Lung (tissue), 12 donors: ENCODE data around the gene FZR1. TPM values are rescaled to one million over a fixed set of nuclear protein-coding genes. Genes with fewer than 3 reads are reported as not detected.

Source experiments
- ATAC-seq: fragments of 200-7000 bp; cut with Tn5 transposase; one replicate; pipeline ENCODE4 v1.9.1; 2020; ENCODE audit warnings: moderate number of reproducible peaks; ENCODE audit not compliant: insufficient read depth, low FRiP score
- DNase-seq, 3 donors: peaks; one replicate each; pipeline ENCODE4 v3.0.0-alpha.2; 2013 to 2017
- H3K27ac ChIP-seq, 2 donors: one replicate each; pipeline ENCODE4 v1.5.1; 2013; ENCODE audit warnings: mild to moderate bottlenecking in 2 of 2, moderate library complexity in 2 of 2, control low read depth in 1 of 2, inconsistent platforms in 1 of 2, low read depth in 1 of 2, low read length in 1 of 2
- H3K27me3 ChIP-seq, 3 donors: one replicate each; pipeline ENCODE4 v1.5.1; 2013; ENCODE audit warnings: low read length in 2 of 3; ENCODE audit not compliant: control insufficient read depth in 3 of 3, insufficient read depth in 3 of 3
- H3K36me3 ChIP-seq, 4 donors: one replicate each; pipeline ENCODE4 v1.5.1; 2013; ENCODE audit warnings: low read length in 4 of 4, mild to moderate bottlenecking in 1 of 4, moderate library complexity in 1 of 4; ENCODE audit not compliant: control insufficient read depth in 4 of 4, insufficient read depth in 4 of 4
- H3K4me1 ChIP-seq, 5 donors: one replicate each; pipeline ENCODE4 v1.5.1; 2013; ENCODE audit warnings: low read length in 5 of 5, mild to moderate bottlenecking in 2 of 5, moderate library complexity in 1 of 5; ENCODE audit not compliant: control insufficient read depth in 5 of 5, insufficient read depth in 5 of 5
- H3K4me3 ChIP-seq: one replicate; pipeline ENCODE4 v1.5.1; 2013; ENCODE audit warnings: mild to moderate bottlenecking, control low read depth, moderate library complexity
- H3K9ac ChIP-seq, 2 donors: one replicate each; pipeline ENCODE4 v1.5.1; 2013; ENCODE audit warnings: low read length in 2 of 2, control low read depth in 1 of 2; ENCODE audit not compliant: insufficient read depth in 1 of 2
- H3K9me3 ChIP-seq, 4 donors: one replicate each; pipeline ENCODE4 v1.5.1; 2013; ENCODE audit warnings: low read length in 3 of 4, mild to moderate bottlenecking in 1 of 4, moderate library complexity in 1 of 4; ENCODE audit not compliant: control insufficient read depth in 4 of 4, insufficient read depth in 3 of 4
- WGBS, 2 donors: extraction: QIAGEN DNeasy Blood & Tissue Kit; methylation state at CpG; one replicate each; pipeline ENCODE4 v1.1.7; 2013; 5-methylcytosine and 5-hydroxymethylcytosine counted together
- polyA plus RNA-seq, 2 donors: library from polyadenylated mRNA; stranded (reverse); fragments of 200-250 nt; gene quantifications; one replicate each; pipeline ENCODE4 v1.2.1, GENCODE V29; 2013
- total RNA-seq, 2 donors: library from RNA; depleted of rRNA in 1 of 2; stranded (reverse); fragments of >200 nt in 1 of 2; gene quantifications; one replicate each; pipeline ENCODE4 v1.2.1, GENCODE V29; 2014 to 2021
- TF ChIP-seq, protein P1 (sequence below): IDR thresholded peaks from 2 replicates; pipeline ENCODE4 v1.5.1; 2012; ENCODE audit warnings: mild to moderate bottlenecking; ENCODE audit errors: control extremely low read depth, extremely low read depth
- donor health status: control.
- donor health status: control.
- donor health status: Bipolar disorder and iron deficiency.
- donor health status: healthy.
- donor health status: DM: yes; HTN: yes; CAD: no.

The FZR1 gene
- total and polyA plus RNA-seq, 4 donors: 20.0 to 45.8 (median 28.3) TPM

DNA sequence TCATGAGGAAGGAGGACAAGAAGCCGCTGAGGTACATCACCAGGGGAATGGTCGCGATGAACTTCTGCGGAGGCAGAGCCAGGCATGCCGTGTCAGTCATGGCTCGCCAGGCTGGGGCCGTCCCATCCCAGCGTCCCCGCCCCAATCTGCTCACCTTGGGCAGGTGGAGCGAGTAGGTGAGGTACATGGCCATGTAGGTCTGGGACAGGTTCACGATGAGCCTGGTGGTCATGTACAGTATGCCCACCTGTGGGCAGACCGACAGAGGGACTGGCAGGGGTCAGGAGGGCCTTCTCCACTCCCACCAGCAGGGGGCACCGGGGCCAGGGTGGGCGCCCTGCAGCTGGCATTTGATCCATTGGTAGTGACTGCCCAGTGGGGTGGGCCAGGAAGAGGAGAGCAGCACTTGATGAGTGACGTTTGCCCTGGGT is 41.2 kb downstream of the FZR1 start:
- DNase-seq (no peak), ATAC-seq (no peak)
- TF ChIP-seq, protein P1, sequence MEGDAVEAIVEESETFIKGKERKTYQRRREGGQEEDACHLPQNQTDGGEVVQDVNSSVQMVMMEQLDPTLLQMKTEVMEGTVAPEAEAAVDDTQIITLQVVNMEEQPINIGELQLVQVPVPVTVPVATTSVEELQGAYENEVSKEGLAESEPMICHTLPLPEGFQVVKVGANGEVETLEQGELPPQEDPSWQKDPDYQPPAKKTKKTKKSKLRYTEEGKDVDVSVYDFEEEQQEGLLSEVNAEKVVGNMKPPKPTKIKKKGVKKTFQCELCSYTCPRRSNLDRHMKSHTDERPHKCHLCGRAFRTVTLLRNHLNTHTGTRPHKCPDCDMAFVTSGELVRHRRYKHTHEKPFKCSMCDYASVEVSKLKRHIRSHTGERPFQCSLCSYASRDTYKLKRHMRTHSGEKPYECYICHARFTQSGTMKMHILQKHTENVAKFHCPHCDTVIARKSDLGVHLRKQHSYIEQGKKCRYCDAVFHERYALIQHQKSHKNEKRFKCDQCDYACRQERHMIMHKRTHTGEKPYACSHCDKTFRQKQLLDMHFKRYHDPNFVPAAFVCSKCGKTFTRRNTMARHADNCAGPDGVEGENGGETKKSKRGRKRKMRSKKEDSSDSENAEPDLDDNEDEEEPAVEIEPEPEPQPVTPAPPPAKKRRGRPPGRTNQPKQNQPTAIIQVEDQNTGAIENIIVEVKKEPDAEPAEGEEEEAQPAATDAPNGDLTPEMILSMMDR: no peak
- no peaks in the 10 kb centered on the region for H3K9me3 ChIP-seq
- no peaks in the 10 kb centered on the region for H3K4me1 ChIP-seq
- H3K36me3 ChIP-seq: peaks cover 0 to 46% (median 2%) of the 10 kb centered on the region in 4 donors
- no peaks in the 10 kb centered on the region for H3K27me3 ChIP-seq
- 90 to 92% methylated on average over 15 of the region's 15 CpGs for WGBS, 2 donors
- H3K9ac ChIP-seq: no peak overlapping the region
- no peak overlapping the region for H3K27ac ChIP-seq
- no peak overlapping the region for H3K4me3 ChIP-seq

GRCh38 chr19:3547767-3548282 is 41.7 kb downstream of the FZR1 start:
- no peak overlapping the region for H3K27ac ChIP-seq
- DNase-seq: no peak

GRCh38 chr19:3548606-3549005 is 42.5 kb downstream of the FZR1 start:
- DNase-seq (no peak), ATAC-seq (no peak)
- no peak overlapping the region for H3K27ac ChIP-seq
- peaks cover 0 to 39% (median 2%) of the 10 kb centered on the region in 4 donors for H3K36me3 ChIP-seq
- TF ChIP-seq, protein P1: no peak
- no peaks in the 10 kb centered on the region for H3K9me3 ChIP-seq
- no peak overlapping the region for H3K4me3 ChIP-seq
- H3K9ac ChIP-seq: no peak overlapping the region
- 41 to 72% methylated on average over 14 of the region's 14 CpGs for WGBS, 2 donors
- H3K4me1 ChIP-seq: peaks cover 0 to 2% (median 0%) of the 10 kb centered on the region in 5 donors
- no peaks in the 10 kb centered on the region for H3K27me3 ChIP-seq

More at GRCh38 chr19:3547767-3548282, 41.7 kb downstream of the FZR1 start:
- Histone ChIP-seq H3K9ac (no peak overlapping the region), H3K4me3 (no peak overlapping the region), H3K36me3 (peaks cover 0 to 45% (median 2%) of the 10 kb centered on the region in 4 donors), H3K9me3 (no peaks in the 10 kb centered on the region), H3K4me1 (peaks cover 0 to 2% (median 0%) of the 10 kb centered on the region in 5 donors), H3K27me3 (no peaks in the 10 kb centered on the region)
- 86 to 92% methylated on average over 34 to 36 of the region's 36 CpGs for WGBS, 2 donors
- TF ChIP-seq, protein P1: no peak
- ATAC-seq: no peak

DNA sequence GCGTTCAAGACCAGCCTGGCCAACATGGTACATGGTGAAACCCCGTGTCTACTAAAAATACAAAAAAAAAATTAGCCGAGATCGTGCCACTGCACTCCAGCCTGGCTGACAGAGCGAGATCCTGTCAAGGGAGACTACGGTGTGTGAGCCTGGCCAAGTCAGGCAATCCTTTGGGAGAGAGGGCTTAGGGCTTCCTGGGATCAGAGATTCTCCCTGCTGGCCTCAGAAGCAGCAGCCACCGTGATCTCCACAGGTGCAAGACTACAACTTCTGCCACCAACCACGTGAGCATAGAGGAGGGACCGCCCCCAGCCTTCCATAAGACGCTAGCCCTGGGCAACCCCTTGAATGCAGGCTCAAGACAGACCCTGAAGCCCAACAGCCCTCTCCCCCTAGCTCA is 43.7 kb downstream of the FZR1 start:
- Histone ChIP-seq H3K27me3 (no peaks in the 10 kb centered on the region), H3K36me3 (peaks cover 0 to 31% (median 2%) of the 10 kb centered on the region in 4 donors), H3K4me3 (no peak overlapping the region), H3K9ac (no peak overlapping the region), H3K27ac (no peak overlapping the region), H3K9me3 (no peaks in the 10 kb centered on the region), H3K4me1 (peaks cover 0 to 4% (median 0%) of the 10 kb centered on the region in 5 donors)
- WGBS, 2 donors: 86 to 91% methylated on average over 10 of the region's 10 CpGs
- DNase-seq: no peak
- no peak for ATAC-seq
- TF ChIP-seq, protein P1: no peak
